Osteocyte (in vitro differentiated cells): Measurements from ENCODE around the gene ATP11A. TPM values are rescaled to one million over a fixed set of nuclear protein-coding genes. Genes with fewer than 3 reads are reported as not detected.

ENCODE experiments used
- DNase-seq: peaks from one replicate; pipeline ENCODE4 v3.0.0; 2021; ENCODE audit warnings: mixed read lengths; ENCODE audit not compliant: unreplicated experiment; ENCODE audit errors: extremely low spot score
- H3K27ac Mint-ChIP-seq: one replicate; pipeline ENCODE4 v1.8.0; 2021; ENCODE audit warnings: mild to moderate bottlenecking, mixed read lengths; ENCODE audit not compliant: unreplicated experiment
- H3K27me3 Mint-ChIP-seq: one replicate; pipeline ENCODE4 v1.8.0; 2021; ENCODE audit warnings: mixed read lengths; ENCODE audit not compliant: unreplicated experiment
- H3K36me3 Mint-ChIP-seq: one replicate; pipeline ENCODE4 v1.8.0; 2021; ENCODE audit warnings: mixed read lengths; ENCODE audit not compliant: unreplicated experiment
- H3K4me1 Mint-ChIP-seq: one replicate; pipeline ENCODE4 v1.8.0; 2021; ENCODE audit warnings: mixed read lengths; ENCODE audit not compliant: unreplicated experiment
- H3K4me3 Mint-ChIP-seq: one replicate; pipeline ENCODE4 v1.8.0; 2021; ENCODE audit warnings: mild to moderate bottlenecking, moderate library complexity, mixed read lengths; ENCODE audit not compliant: unreplicated experiment
- H3K9me3 Mint-ChIP-seq: one replicate; pipeline ENCODE4 v1.8.0; 2021; ENCODE audit warnings: mixed read lengths; ENCODE audit not compliant: unreplicated experiment
- CTCF ChIP-seq: fragments of 200-600 bp; sonication (generic); IDR thresholded peaks from 2 replicates; pipeline ENCODE4 v1.5.0; 2021; ENCODE audit warnings: antibody characterized with exemption, mild to moderate bottlenecking, moderate library complexity
- total RNA-seq: library from RNA; stranded (reverse); gene quantifications from 2 replicates; pipeline ENCODE4 v1.2.1, GENCODE V29; 2021

The ATP11A gene
- total RNA-seq, 1 donor from 2014 or later: 15.7 TPM

- Mint-ChIP-seq H3K27me3 (no peaks in the 10 kb centered on the region), H3K27ac (no peak overlapping the region), H3K4me3 (no peak overlapping the region), H3K36me3 (peaks cover 22% of the 10 kb centered on the region), H3K4me1 (no peaks in the 10 kb centered on the region), H3K9me3 (no peaks in the 10 kb centered on the region)
- no peak for TF ChIP-seq CTCF
- no peak for DNase-seq
Observed at GRCh38 chr13:112822851-112823250, 133.0 kb downstream of the ATP11A start.

DNA sequence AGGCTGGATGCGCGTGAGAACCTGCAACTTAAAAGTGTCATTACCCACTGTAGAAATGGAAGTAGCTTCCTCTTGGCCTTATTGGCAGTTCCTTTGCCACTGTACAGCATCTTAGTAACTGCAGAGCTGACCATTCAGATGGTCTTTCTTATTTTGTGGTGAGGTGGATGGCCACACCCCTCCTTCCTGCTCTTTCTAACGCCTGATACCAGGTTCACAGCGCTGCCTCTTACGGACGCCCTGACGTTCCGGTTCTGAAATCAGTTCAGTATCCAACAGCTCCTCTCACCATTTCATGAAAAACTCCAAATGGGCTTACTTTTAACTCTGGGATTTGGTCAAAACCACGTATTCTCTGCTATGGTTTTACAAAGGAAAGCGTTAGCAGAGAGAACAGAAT lies 134.6 kb downstream of the ATP11A start:
- no peaks in the 10 kb centered on the region for H3K9me3 Mint-ChIP-seq
- H3K27me3 Mint-ChIP-seq: no peaks in the 10 kb centered on the region
- H3K36me3 Mint-ChIP-seq: peaks cover 16% of the 10 kb centered on the region
- no peaks in the 10 kb centered on the region for H3K4me1 Mint-ChIP-seq
- no peak overlapping the region for H3K4me3 Mint-ChIP-seq
- no peak for DNase-seq
- TF ChIP-seq CTCF: no peak
- no peak overlapping the region for H3K27ac Mint-ChIP-seq

GRCh38 chr13:112825071-112825470 lies 135.2 kb downstream of the ATP11A start:
- peaks cover 13% of the 10 kb centered on the region for H3K36me3 Mint-ChIP-seq
- no peaks in the 10 kb centered on the region for H3K9me3 Mint-ChIP-seq
- no peak for TF ChIP-seq CTCF
- no peaks in the 10 kb centered on the region for H3K27me3 Mint-ChIP-seq
- no peak overlapping the region for H3K27ac Mint-ChIP-seq
- no peak for DNase-seq
- no peaks in the 10 kb centered on the region for H3K4me1 Mint-ChIP-seq
- no peak overlapping the region for H3K4me3 Mint-ChIP-seq

DNA sequence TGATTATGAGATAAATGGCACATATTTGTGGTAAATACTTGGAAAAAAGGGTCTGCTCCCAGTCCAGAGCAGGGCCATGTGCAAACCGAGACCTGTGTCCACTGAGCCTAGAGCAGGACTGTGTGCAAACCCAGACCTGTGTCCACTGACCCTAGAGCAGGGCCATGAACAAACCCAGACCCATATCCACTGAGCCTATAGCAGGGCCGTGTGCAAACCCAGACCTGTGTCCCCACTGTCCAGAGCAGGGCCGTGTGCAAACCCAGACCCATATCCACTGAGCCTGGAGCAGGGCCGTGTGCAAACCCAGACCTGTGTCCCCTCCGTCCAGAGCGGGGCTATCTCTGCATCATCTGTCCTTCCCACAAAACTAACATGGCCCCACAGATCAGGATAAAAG lies 136.0 kb downstream of the ATP11A start:
- no peak overlapping the region for H3K27ac Mint-ChIP-seq

DNA sequence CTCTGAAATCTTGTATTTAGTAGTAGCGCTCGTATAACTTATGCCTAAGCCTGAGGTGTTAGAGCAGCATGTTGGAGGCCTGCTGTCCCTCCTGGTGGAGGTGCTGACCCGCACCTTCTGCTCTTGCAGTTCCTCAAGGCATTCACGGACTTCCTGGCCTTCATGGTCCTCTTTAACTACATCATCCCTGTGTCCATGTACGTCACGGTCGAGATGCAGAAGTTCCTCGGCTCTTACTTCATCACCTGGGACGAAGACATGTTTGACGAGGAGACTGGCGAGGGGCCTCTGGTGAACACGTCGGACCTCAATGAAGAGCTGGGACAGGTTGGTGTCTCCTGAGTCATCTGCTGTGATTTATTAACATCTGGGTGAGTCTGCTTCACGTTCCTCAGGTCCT lies 136.7 kb downstream of the ATP11A start:
- Mint-ChIP-seq H3K9me3 (no peaks in the 10 kb centered on the region), H3K4me1 (no peaks in the 10 kb centered on the region), H3K27ac (no peak overlapping the region), H3K27me3 (no peaks in the 10 kb centered on the region), H3K36me3 (peaks cover 14% of the 10 kb centered on the region), H3K4me3 (no peak overlapping the region)
- no peak for DNase-seq
- TF ChIP-seq CTCF: no peak

More for the DNA sequence above, 136.0 kb downstream of the ATP11A start:
- Mint-ChIP-seq H3K9me3 (no peaks in the 10 kb centered on the region), H3K27me3 (no peaks in the 10 kb centered on the region), H3K4me1 (no peaks in the 10 kb centered on the region), H3K36me3 (peaks cover 13% of the 10 kb centered on the region), H3K4me3 (no peak overlapping the region)
- no peak for DNase-seq
- no peak for TF ChIP-seq CTCF
